Putamen (tissue), 1 donor: ENCODE measurements around the gene SLC8B1.
"Not testable (repeated sequence)": the region's sequence is repeated elsewhere in the genome, so short reads cannot be mapped to it uniquely, and the experiment has no call there.

Experiments used
- DNase-seq: peaks from one replicate; pipeline ENCODE4 v3.0.0-alpha.2; 2016; ENCODE audit warnings: low spot score

Gene SLC8B1

GRCh38 chr12:113354192-113354591, 19.3 kb upstream of the SLC8B1 start:
- not testable (repeated sequence) for DNase-seq

GRCh38 chr12:113351089-113351488, 16.2 kb upstream of the SLC8B1 start:
- DNase-seq: no peak

GRCh38 chr12:113348849-113349536, 14.1 kb upstream of the SLC8B1 start:
- no peak for DNase-seq

- no peak for DNase-seq
Observed at GRCh38 chr12:113347892-113348291, 13.0 kb upstream of the SLC8B1 start.

- DNase-seq: no peak
Observed at GRCh38 chr12:113347107-113347506, 12.2 kb upstream of the SLC8B1 start.

- DNase-seq: no peak
Observed at GRCh38 chr12:113346353-113346752, 11.4 kb upstream of the SLC8B1 start.

GRCh38 chr12:113345318-113345717, 10.4 kb upstream of the SLC8B1 start:
- DNase-seq: no peak

- no peak for DNase-seq
Observed at GRCh38 chr12:113341535-113341934, 6.6 kb upstream of the SLC8B1 start.

GRCh38 chr12:113340061-113340460, 5.2 kb upstream of the SLC8B1 start:
- DNase-seq: no peak

GRCh38 chr12:113339540-113339939, 4.6 kb upstream of the SLC8B1 start:
- DNase-seq: no peak

- DNase-seq: no peak
Observed at GRCh38 chr12:113333877-113334785, 778 bp downstream of the SLC8B1 start.

GRCh38 chr12:113333418-113333750, 1.5 kb downstream of the SLC8B1 start:
- no peak for DNase-seq

- no peak for DNase-seq
Observed at GRCh38 chr12:113332688-113333417, 2.1 kb downstream of the SLC8B1 start.

GRCh38 chr12:113330505-113330904, 4.4 kb downstream of the SLC8B1 start:
- no peak for DNase-seq

- no peak for DNase-seq
Observed at GRCh38 chr12:113329791-113330417, 5.0 kb downstream of the SLC8B1 start.

GRCh38 chr12:113329022-113329790, 5.7 kb downstream of the SLC8B1 start:
- no peak for DNase-seq

- no peak for DNase-seq
Observed at GRCh38 chr12:113328368-113328889, 6.5 kb downstream of the SLC8B1 start.

GRCh38 chr12:113326775-113327395, 8.0 kb downstream of the SLC8B1 start:
- DNase-seq: no peak

GRCh38 chr12:113325916-113326315, 9.0 kb downstream of the SLC8B1 start:
- DNase-seq: no peak

- DNase-seq: no peak
Observed at GRCh38 chr12:113322343-113322742, 12.6 kb downstream of the SLC8B1 start.

GRCh38 chr12:113320401-113320800, 14.5 kb downstream of the SLC8B1 start:
- DNase-seq: no peak
